MM.1S (cell line): ENCODE measurements around the gene RARRES2.

Source experiments
- CTCF ChIP-seq: fragments of 300-600 bp; sonication (generic); IDR thresholded peaks from 2 replicates; pipeline ENCODE4 v1.5.1; 2016; ENCODE audit warnings: antibody characterized with exemption, low read length, mixed read lengths
- EZH2 ChIP-seq: fragments of 300-600 bp; sonication (generic); optimal IDR thresholded peaks from 2 replicates; pipeline ENCODE3; 2017; ENCODE audit warnings: low read depth, mild to moderate bottlenecking, antibody characterized with exemption, low read length, mixed read lengths
- EZH2phosphoT487 ChIP-seq: fragments of 300-600 bp; sonication (generic); IDR thresholded peaks from 2 replicates; pipeline ENCODE4 v1.6.1; 2018; ENCODE audit warnings: antibody characterized with exemption, low read length

- TF ChIP-seq CTCF = no peak
- TF ChIP-seq EZH2phosphoT487 = no peak
- TF ChIP-seq EZH2 = no peak
Measured at GRCh38 chr7:150380463-150380862, 39.0 kb upstream of the RARRES2 start.
